Measurements from ENCODE around the gene RAD51B. TPM values are rescaled to one million over a fixed set of nuclear protein-coding genes. Genes with fewer than 3 reads are reported as not detected.

Gene RAD51B
- total and polyA plus RNA-seq, 4 donors: 2.8 to 39.6 (median 13.3) TPM; not detected in 1

GRCh38 chr14:68770051-68770450, 950.5 kb downstream of the RAD51B start:
- Histone ChIP-seq H3K4me1 (ENCODE audit: control insufficient read depth in 1 of 2, insufficient read depth in 2 of 2, low read length in 2 of 2) (no peaks in the 10 kb centered on the region), H3K9me3 (ENCODE audit: control insufficient read depth, low read length) (no peaks in the 10 kb centered on the region), H3K36me3 (ENCODE audit: control insufficient read depth in 1 of 2, insufficient read depth in 2 of 2, low read length in 1 of 2) (no peaks in the 10 kb centered on the region), H3K27ac (ENCODE audit: low read depth in 1 of 2, low read length in 2 of 2) (no peak overlapping the region), H3K27me3 (ENCODE audit: control insufficient read depth in 1 of 2, insufficient read depth in 2 of 2, low read length in 1 of 2) (no peaks in the 10 kb centered on the region), H3K4me3 (ENCODE audit: low read length in 2 of 2) (no peak overlapping the region)
- DNase-seq (peak; percentile 19 to 37), ATAC-seq (ENCODE audit: low FRiP score) (no peak)
- WGBS, 2 donors: 91 to 95% methylated on average over 9 of the region's 9 CpGs
- intact Hi-C loops (cut with DNase I): loop anchor here in 1 of 2 donors (5.0 kb wide), 1 partner anchor 78 kb away; no protein-coding TSS in a partner anchor

- Histone ChIP-seq H3K4me1 (ENCODE audit: control insufficient read depth in 1 of 2, insufficient read depth in 2 of 2, low read length in 2 of 2) (no peaks in the 10 kb centered on the region), H3K27ac (ENCODE audit: low read depth in 1 of 2, low read length in 2 of 2) (no peak overlapping the region)
- 93 to 94% methylated on average over 11 of the region's 11 CpGs for WGBS, 2 donors
Observed at GRCh38 chr14:68770553-68771286, 951.1 kb downstream of the RAD51B start.

GRCh38 chr14:68771631-68772030, 952.1 kb downstream of the RAD51B start:
- 75 to 83% methylated on average over 10 of the region's 10 CpGs for whole genome bisulfite sequencing, 2 donors
- ATAC-seq (ENCODE audit: low FRiP score): no peak
- intact Hi-C loops (cut with DNase I): loop anchor here in 1 of 2 donors (5.0 kb wide), 1 partner anchor 79 kb away; no protein-coding TSS in a partner anchor
- no peaks in the 10 kb centered on the region for H3K36me3 ChIP-seq (ENCODE audit: control insufficient read depth in 1 of 2, insufficient read depth in 2 of 2, low read length in 1 of 2)
- H3K27me3 ChIP-seq (ENCODE audit: control insufficient read depth in 1 of 2, insufficient read depth in 2 of 2, low read length in 1 of 2): no peaks in the 10 kb centered on the region
- H3K9me3 ChIP-seq (ENCODE audit: control insufficient read depth, low read length): no peaks in the 10 kb centered on the region
- no peaks in the 10 kb centered on the region for H3K4me1 ChIP-seq (ENCODE audit: control insufficient read depth in 1 of 2, insufficient read depth in 2 of 2, low read length in 2 of 2)
- H3K4me3 ChIP-seq (ENCODE audit: low read length in 2 of 2): no peak overlapping the region
- DNase-seq: peak; percentile 47 to 60
- H3K27ac ChIP-seq (ENCODE audit: low read depth in 1 of 2, low read length in 2 of 2): no peak overlapping the region

More at GRCh38 chr14:68770553-68771286, 951.1 kb downstream of the RAD51B start:
- intact Hi-C loops (cut with DNase I): loop anchor here in 1 of 2 donors (5.0 kb wide), 1 partner anchor 78 kb away; no protein-coding TSS in a partner anchor
- Histone ChIP-seq H3K4me3 (ENCODE audit: low read length in 2 of 2) (no peak overlapping the region), H3K27me3 (ENCODE audit: control insufficient read depth in 1 of 2, insufficient read depth in 2 of 2, low read length in 1 of 2) (no peaks in the 10 kb centered on the region), H3K36me3 (ENCODE audit: control insufficient read depth in 1 of 2, insufficient read depth in 2 of 2, low read length in 1 of 2) (no peaks in the 10 kb centered on the region), H3K9me3 (ENCODE audit: control insufficient read depth, low read length) (no peaks in the 10 kb centered on the region)
- ATAC-seq (ENCODE audit: low FRiP score): no peak
- peak; percentile 35 to 60 for DNase-seq

GRCh38 chr14:68772761-68773381, 953.3 kb downstream of the RAD51B start:
- no peak overlapping the region for H3K27ac ChIP-seq (ENCODE audit: low read depth in 1 of 2, low read length in 2 of 2)
- intact Hi-C loops (cut with DNase I): loop anchor here in 1 of 2 donors (5.0 kb wide), 1 partner anchor 81 kb away; no protein-coding TSS in a partner anchor
- H3K9me3 ChIP-seq (ENCODE audit: control insufficient read depth, low read length): no peaks in the 10 kb centered on the region
- H3K27me3 ChIP-seq (ENCODE audit: control insufficient read depth in 1 of 2, insufficient read depth in 2 of 2, low read length in 1 of 2): no peaks in the 10 kb centered on the region
- WGBS, 2 donors: 93 to 95% methylated on average over 6 of the region's 6 CpGs
- DNase-seq (peak; percentile 17 to 21), ATAC-seq (ENCODE audit: low FRiP score) (no peak)
- no peaks in the 10 kb centered on the region for H3K36me3 ChIP-seq (ENCODE audit: control insufficient read depth in 1 of 2, insufficient read depth in 2 of 2, low read length in 1 of 2)
- no peaks in the 10 kb centered on the region for H3K4me1 ChIP-seq (ENCODE audit: control insufficient read depth in 1 of 2, insufficient read depth in 2 of 2, low read length in 2 of 2)
- no peak overlapping the region for H3K4me3 ChIP-seq (ENCODE audit: low read length in 2 of 2)

GRCh38 chr14:68774771-68775613, 955.4 kb downstream of the RAD51B start:
- peak; percentile 61 for ATAC-seq (ENCODE audit: low FRiP score)
- Histone ChIP-seq H3K27ac (ENCODE audit: low read depth in 1 of 2, low read length in 2 of 2) (peak overlapping the region in 1 of 2 donors; percentile 10), H3K4me1 (ENCODE audit: control insufficient read depth in 1 of 2, insufficient read depth in 2 of 2, low read length in 2 of 2) (no peaks in the 10 kb centered on the region), H3K27me3 (ENCODE audit: control insufficient read depth in 1 of 2, insufficient read depth in 2 of 2, low read length in 1 of 2) (no peaks in the 10 kb centered on the region), H3K36me3 (ENCODE audit: control insufficient read depth in 1 of 2, insufficient read depth in 2 of 2, low read length in 1 of 2) (no peaks in the 10 kb centered on the region), H3K4me3 (ENCODE audit: low read length in 2 of 2) (no peak overlapping the region), H3K9me3 (ENCODE audit: control insufficient read depth, low read length) (no peaks in the 10 kb centered on the region)
- DNase-seq: peak; percentile 59 to 72
- WGBS, 2 donors: 74 to 81% methylated on average over 4 of the region's 4 CpGs
- intact Hi-C loops (cut with DNase I): loop anchor here in 1 of 2 donors (5.0 kb wide), 1 partner anchor 83 kb away; no protein-coding TSS in a partner anchor

GRCh38 chr14:68775614-68776126, 956.1 kb downstream of the RAD51B start:
- Histone ChIP-seq H3K4me1 (ENCODE audit: control insufficient read depth in 1 of 2, insufficient read depth in 2 of 2, low read length in 2 of 2) (no peaks in the 10 kb centered on the region), H3K27me3 (ENCODE audit: control insufficient read depth in 1 of 2, insufficient read depth in 2 of 2, low read length in 1 of 2) (no peaks in the 10 kb centered on the region), H3K36me3 (ENCODE audit: control insufficient read depth in 1 of 2, insufficient read depth in 2 of 2, low read length in 1 of 2) (no peaks in the 10 kb centered on the region), H3K4me3 (ENCODE audit: low read length in 2 of 2) (no peak overlapping the region), H3K9me3 (ENCODE audit: control insufficient read depth, low read length) (no peaks in the 10 kb centered on the region), H3K27ac (ENCODE audit: low read depth in 1 of 2, low read length in 2 of 2) (no peak overlapping the region)
- WGBS, 2 donors: 93% methylated on average over 6 of the region's 6 CpGs
- peak; percentile 43 to 44 for DNase-seq
- no peak for ATAC-seq (ENCODE audit: low FRiP score)
- intact Hi-C loops (cut with DNase I): no loop called here

GRCh38 chr14:68777644-68778043, 958.1 kb downstream of the RAD51B start:
- H3K27me3 ChIP-seq (ENCODE audit: control insufficient read depth in 1 of 2, insufficient read depth in 2 of 2, low read length in 1 of 2): no peaks in the 10 kb centered on the region
- ATAC-seq (ENCODE audit: low FRiP score) (no peak), DNase-seq (no peak)
- peaks cover 0 to 2% of the 10 kb centered on the region in 2 donors for H3K4me1 ChIP-seq (ENCODE audit: control insufficient read depth in 1 of 2, insufficient read depth in 2 of 2, low read length in 2 of 2)
- H3K9me3 ChIP-seq (ENCODE audit: control insufficient read depth, low read length): no peaks in the 10 kb centered on the region
- 94 to 95% methylated on average over 1 of the region's 1 CpG for WGBS, 2 donors
- intact Hi-C loops (cut with DNase I): no loop called here
- H3K36me3 ChIP-seq (ENCODE audit: control insufficient read depth in 1 of 2, insufficient read depth in 2 of 2, low read length in 1 of 2): no peaks in the 10 kb centered on the region
- no peak overlapping the region for H3K4me3 ChIP-seq (ENCODE audit: low read length in 2 of 2)
- no peak overlapping the region for H3K27ac ChIP-seq (ENCODE audit: low read depth in 1 of 2, low read length in 2 of 2)

Data from aorta (tissue), 5 donors.